SK-N-SH (cell line): ENCODE data around the gene LONRF2.

Experiments used
- CTCF ChIP-seq: fragments of 200-600 bp; sonication (generic); IDR thresholded peaks from 2 replicates; pipeline ENCODE4 v1.6.1; 2017; ENCODE audit warnings: antibody characterized with exemption, mild to moderate bottlenecking, moderate library complexity
- EP300 ChIP-seq, 2 experiments: IDR thresholded peaks; 2 replicates each; pipeline versions ENCODE4 v1.4.0 to v1.6.1; 2012; ENCODE audit warnings: borderline replicate concordance in 1 of 2, low read depth in 1 of 2, low read length in 1 of 2
- SIN3A ChIP-seq: IDR thresholded peaks from 2 replicates; pipeline ENCODE4 v1.6.1; 2012; ENCODE audit warnings: low read depth, mild to moderate bottlenecking, low read length, moderate library complexity, borderline replicate concordance

- no peak for TF ChIP-seq CTCF
- TF ChIP-seq SIN3A: no peak
- no peak for TF ChIP-seq EP300 (IDR thresholded peaks at IDR 0.05; ENCODE audit: borderline replicate concordance in 1 of 2, low read depth in 1 of 2, low read length in 1 of 2)
Observed at GRCh38 chr2:100233061-100233460, 89.2 kb downstream of the LONRF2 start.
